PC-3 (cell line): ENCODE measurements around the gene SRD5A2. TPM values are rescaled to one million over a fixed set of nuclear protein-coding genes. Genes with fewer than 3 reads are reported as not detected.

ENCODE experiments used
- ATAC-seq: fragments of 200-7000 bp; cut with Tn5 transposase; 2 replicates; pipeline ENCODE4 v1.9.1; 2020; ENCODE audit warnings: mild to moderate bottlenecking, moderate library complexity
- BruUV-seq: library from RNA; stranded (reverse); fragments of 400-500 nt; replicated peaks from 2 replicates; lab custom pipeline; 2021; lab: Mats Ljungman, UMichigan
- CTCF ChIA-PET: fragments of 300-600 bp; sonication (Branson Sonifier 250); formaldehyde crosslinking; loops from one replicate; lab custom pipeline; 2022; ENCODE audit warnings: antibody characterized with exemption; lab: Charles Lee
- POLR2A ChIA-PET: fragments of 300-600 bp; sonication (Branson Sonifier 250); formaldehyde crosslinking; loops from one replicate; lab custom pipeline; 2022; ENCODE audit warnings: antibody characterized with exemption; ENCODE audit not compliant: unreplicated experiment; lab: Charles Lee
- DNase-seq: peaks from one replicate; pipeline ENCODE4 v3.0.0-alpha.2; 2015
- H2AFZ ChIP-seq: fragments of 300-600 bp; sonication (generic); 2 replicates; pipeline ENCODE4 v1.6.0; 2016; ENCODE audit warnings: antibody characterized with exemption, low read length
- H3F3A ChIP-seq: fragments of 300-600 bp; sonication (generic); one replicate; pipeline ENCODE4 v1.6.0; 2017; ENCODE audit warnings: antibody characterized with exemption, low read length, control low read depth, mild to moderate bottlenecking; ENCODE audit not compliant: unreplicated experiment
- H3K27ac ChIP-seq: fragments of 300-600 bp; sonication (generic); 2 replicates; pipeline ENCODE4 v1.5.1; 2016; ENCODE audit warnings: mild to moderate bottlenecking, low read length
- H3K27me3 ChIP-seq: fragments of 300-600 bp; sonication (generic); 2 replicates; pipeline ENCODE4 v1.6.1; 2016; ENCODE audit warnings: low read length, mixed read lengths
- H3K36me3 ChIP-seq: fragments of 300-600 bp; sonication (generic); 2 replicates; pipeline ENCODE4 v1.6.1; 2016; ENCODE audit warnings: low read depth, mixed run types, low read length, mixed read lengths
- H3K4me1 ChIP-seq: fragments of 300-600 bp; sonication (generic); 2 replicates; pipeline ENCODE4 v1.5.1; 2016; ENCODE audit warnings: low read length; ENCODE audit not compliant: insufficient read depth
- H3K4me2 ChIP-seq: fragments of 300-600 bp; sonication (generic); 2 replicates; pipeline ENCODE4 v1.6.0; 2016; ENCODE audit warnings: low read length
- H3K4me3 ChIP-seq: fragments of 300-600 bp; sonication (generic); 2 replicates; pipeline ENCODE4 v1.5.1; 2016; ENCODE audit warnings: mild to moderate bottlenecking, low read length, mixed read lengths
- H3K79me2 ChIP-seq: fragments of 300-600 bp; sonication (generic); 2 replicates; pipeline ENCODE4 v1.6.1; 2017; ENCODE audit warnings: low read length, mixed read lengths
- H3K9ac ChIP-seq: fragments of 300-600 bp; sonication (generic); 2 replicates; pipeline ENCODE4 v1.6.0; 2016; ENCODE audit warnings: mild to moderate bottlenecking, low read length
- H3K9me2 ChIP-seq: fragments of 300-600 bp; sonication (generic); replicated peaks from 2 replicates; pipeline ENCODE4 v1.6.1; 2016; ENCODE audit warnings: mixed run types, low read length, mixed read lengths
- H3K9me3 ChIP-seq: fragments of 300-600 bp; sonication (generic); 2 replicates; pipeline ENCODE4 v1.6.1; 2016; ENCODE audit warnings: low read length, mixed read lengths
- H4K20me1 ChIP-seq: fragments of 300-600 bp; sonication (generic); 2 replicates; pipeline ENCODE4 v1.6.1; 2016; ENCODE audit warnings: low read length, mixed read lengths
- EZH2 ChIP-seq: fragments of 300-600 bp; sonication (generic); IDR thresholded peaks from one replicate; pipeline ENCODE4 v1.6.1; 2017; ENCODE audit warnings: antibody characterized with exemption, mild to moderate bottlenecking, low read length; ENCODE audit not compliant: unreplicated experiment
- EZH2phosphoT487 ChIP-seq: fragments of 300-600 bp; sonication (generic); IDR thresholded peaks from 2 replicates; pipeline ENCODE4 v1.6.1; 2018; ENCODE audit warnings: mild to moderate bottlenecking, antibody characterized with exemption, low read length, borderline replicate concordance
- intact Hi-C: fragments of 100-400 bp; cut with micrococcal nuclease; formaldehyde crosslinking; loops from 2 replicates; pipeline ENCODE4 v1.9.0; 2023
- total RNA-seq: library from RNA; depleted of rRNA; stranded (reverse); fragments of >200 nt; gene quantifications from 2 replicates; pipeline ENCODE4 v1.2.3, GENCODE V29; 2014
- TF ChIP-seq, protein P1 (sequence below): fragments of 300-600 bp; sonication (generic); conservative IDR thresholded peaks from 2 replicates; pipeline ENCODE4 v1.5.1; 2017; ENCODE audit warnings: antibody characterized with exemption, low read depth, mild to moderate bottlenecking, low read length

SRD5A2 gene
- total RNA-seq, 1 experiment from 2014 or later, result 0.07 TPM

DNA sequence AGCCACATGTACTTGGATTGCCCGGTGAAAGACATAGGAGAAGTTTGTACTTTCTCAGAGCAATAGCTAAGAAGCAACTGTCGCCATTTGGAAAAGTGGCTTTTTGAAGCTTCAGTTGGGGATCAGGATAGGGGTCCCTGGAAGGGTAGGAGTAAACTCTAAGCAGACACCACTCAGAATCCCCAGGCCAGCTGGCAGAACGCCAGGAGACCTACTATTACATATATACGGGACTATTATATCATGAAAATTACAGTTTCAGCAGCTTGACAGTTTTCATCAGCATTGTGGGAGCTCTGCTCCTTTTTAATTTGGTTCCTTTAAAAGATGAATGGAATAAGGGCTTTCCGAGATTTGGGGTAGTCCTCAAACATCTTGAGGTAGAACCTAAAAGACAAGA, 54.9 kb downstream of the SRD5A2 start:
- peaks cover 52% of the 10 kb centered on the region for H3K27me3 ChIP-seq
- H3K9me2 ChIP-seq, result no peaks in the 10 kb centered on the region
- H3K4me1 ChIP-seq, result no peaks in the 10 kb centered on the region
- no peak for TF ChIP-seq EZH2
- TF ChIP-seq, protein P1, sequence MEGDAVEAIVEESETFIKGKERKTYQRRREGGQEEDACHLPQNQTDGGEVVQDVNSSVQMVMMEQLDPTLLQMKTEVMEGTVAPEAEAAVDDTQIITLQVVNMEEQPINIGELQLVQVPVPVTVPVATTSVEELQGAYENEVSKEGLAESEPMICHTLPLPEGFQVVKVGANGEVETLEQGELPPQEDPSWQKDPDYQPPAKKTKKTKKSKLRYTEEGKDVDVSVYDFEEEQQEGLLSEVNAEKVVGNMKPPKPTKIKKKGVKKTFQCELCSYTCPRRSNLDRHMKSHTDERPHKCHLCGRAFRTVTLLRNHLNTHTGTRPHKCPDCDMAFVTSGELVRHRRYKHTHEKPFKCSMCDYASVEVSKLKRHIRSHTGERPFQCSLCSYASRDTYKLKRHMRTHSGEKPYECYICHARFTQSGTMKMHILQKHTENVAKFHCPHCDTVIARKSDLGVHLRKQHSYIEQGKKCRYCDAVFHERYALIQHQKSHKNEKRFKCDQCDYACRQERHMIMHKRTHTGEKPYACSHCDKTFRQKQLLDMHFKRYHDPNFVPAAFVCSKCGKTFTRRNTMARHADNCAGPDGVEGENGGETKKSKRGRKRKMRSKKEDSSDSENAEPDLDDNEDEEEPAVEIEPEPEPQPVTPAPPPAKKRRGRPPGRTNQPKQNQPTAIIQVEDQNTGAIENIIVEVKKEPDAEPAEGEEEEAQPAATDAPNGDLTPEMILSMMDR, result no peak
- no peak for TF ChIP-seq EZH2phosphoT487
- no peak overlapping the region for H3K4me3 ChIP-seq
- H3K9ac ChIP-seq, result no peak overlapping the region
- intact Hi-C loops, result loop anchor here (2.0 to 10.0 kb wide), 2 partner anchors 111 to 291 kb away; partner anchors contain the start of genes EHD3 and XDH
- ChIA-PET POLR2A (no interaction called here), CTCF (no interaction called here)
- no peaks in the 10 kb centered on the region for H3K36me3 ChIP-seq
- DNase-seq (no peak), ATAC-seq (no peak)
- H3F3A ChIP-seq, result no peaks in the 10 kb centered on the region
- no peak overlapping the region for H3K27ac ChIP-seq
- H2AFZ ChIP-seq, result no peak overlapping the region
- no peak overlapping the region for H3K4me2 ChIP-seq
- no peaks in the 10 kb centered on the region for H4K20me1 ChIP-seq
- H3K79me2 ChIP-seq, result no peaks in the 10 kb centered on the region
- BruUV-seq, result no TSS peak
- H3K9me3 ChIP-seq, result no peaks in the 10 kb centered on the region

DNA sequence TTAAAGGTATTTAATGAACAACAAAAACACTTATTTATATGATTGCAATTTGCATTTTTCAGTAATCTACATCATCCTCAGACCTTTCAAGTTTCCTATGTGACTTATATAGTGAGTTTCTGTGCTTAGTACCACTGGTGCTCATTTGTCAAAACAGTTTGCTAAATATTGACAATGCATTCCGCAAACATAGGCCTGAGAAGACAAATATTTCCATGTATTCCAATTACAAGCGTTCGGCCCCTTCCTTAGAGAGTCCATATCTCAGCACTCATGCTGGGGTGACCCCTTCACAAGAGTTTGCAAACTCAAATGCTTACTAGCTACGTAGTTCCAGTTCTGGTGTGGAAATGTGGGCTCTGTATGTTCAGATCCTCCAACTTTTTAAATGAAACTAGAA, 56.1 kb downstream of the SRD5A2 start:
- BruUV-seq, result no TSS peak
- Histone ChIP-seq H4K20me1 (no peaks in the 10 kb centered on the region), H3K9ac (no peak overlapping the region), H3K79me2 (no peaks in the 10 kb centered on the region), H2AFZ (no peak overlapping the region), H3K36me3 (no peaks in the 10 kb centered on the region), H3K4me2 (no peak overlapping the region), H3K27me3 (peaks cover 42% of the 10 kb centered on the region), H3K9me2 (no peaks in the 10 kb centered on the region), H3K9me3 (no peaks in the 10 kb centered on the region), H3K27ac (no peak overlapping the region), H3F3A (no peaks in the 10 kb centered on the region), H3K4me3 (no peak overlapping the region), H3K4me1 (no peaks in the 10 kb centered on the region)
- ChIA-PET CTCF (no interaction called here), POLR2A (no interaction called here)
- no peak for ATAC-seq
- TF ChIP-seq, protein P1, result no peak
- TF ChIP-seq EZH2 (no peak), EZH2phosphoT487 (no peak)
- intact Hi-C loops, result loop anchor here (2.0 to 10.0 kb wide), 3 partner anchors 110 to 290 kb away; partner anchors contain the start of genes EHD3 and XDH
- no peak for DNase-seq

DNA sequence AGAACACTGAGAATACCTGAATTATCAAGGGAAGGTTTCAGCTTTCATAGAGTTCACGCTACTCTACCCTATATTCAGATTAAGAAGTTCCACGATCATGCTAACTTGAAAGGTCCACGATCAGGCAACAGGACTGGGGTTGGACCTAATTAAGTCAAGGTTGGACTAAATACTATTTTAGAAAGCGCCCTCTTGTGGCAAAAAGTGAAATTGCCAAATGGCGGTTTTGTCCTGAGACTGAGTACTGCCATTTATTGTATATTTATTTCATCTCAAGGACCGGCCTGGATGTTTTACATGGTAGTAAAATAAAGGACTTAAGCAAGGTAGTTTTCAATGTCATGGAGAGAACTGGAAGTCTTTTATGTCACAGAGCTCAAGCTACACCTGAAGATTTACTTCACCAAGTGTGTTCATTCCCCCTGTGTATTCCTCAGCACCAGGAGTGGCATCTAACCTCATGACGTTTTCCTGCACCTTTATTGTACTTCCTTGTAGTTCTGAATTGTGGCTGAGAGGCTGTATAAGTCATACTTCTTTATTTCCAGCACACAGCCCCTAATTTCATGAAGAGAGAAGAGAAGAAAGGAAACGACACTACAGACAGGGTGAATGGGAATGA, 56.8 kb downstream of the SRD5A2 start:
- no peak overlapping the region for H3K4me2 ChIP-seq
- H3K9me3 ChIP-seq, result no peaks in the 10 kb centered on the region
- intact Hi-C loops, result loop anchor here (2.0 to 10.0 kb wide), 3 partner anchors 109 to 289 kb away; partner anchors contain the start of genes EHD3 and XDH
- ATAC-seq (peak; percentile 69), DNase-seq (peak; percentile 86)
- H3K79me2 ChIP-seq, result no peaks in the 10 kb centered on the region
- H3K9ac ChIP-seq, result no peak overlapping the region
- ChIA-PET POLR2A (no interaction called here), CTCF (interaction anchor here (0.5 kb wide), 1 partner anchor 137 kb away, joined by 3 read pairs; no protein-coding TSS in a partner anchor)
- H2AFZ ChIP-seq, result no peak overlapping the region
- peaks cover 36% of the 10 kb centered on the region for H3K27me3 ChIP-seq
- TF ChIP-seq, protein P1, result peak; percentile 89
- no peak for TF ChIP-seq EZH2
- BruUV-seq, result no TSS peak
- no peaks in the 10 kb centered on the region for H3K36me3 ChIP-seq
- no peaks in the 10 kb centered on the region for H3K4me1 ChIP-seq
- no peaks in the 10 kb centered on the region for H3F3A ChIP-seq
- no peaks in the 10 kb centered on the region for H4K20me1 ChIP-seq
- H3K27ac ChIP-seq, result no peak overlapping the region
- no peaks in the 10 kb centered on the region for H3K9me2 ChIP-seq
- H3K4me3 ChIP-seq, result no peak overlapping the region
